PFSK-1 (cell line): ENCODE data around the gene BAG5.

Experiments
- FOXP2 ChIP-seq: optimal IDR thresholded peaks from 2 replicates; pipeline ENCODE3; 2011; ENCODE audit warnings: borderline replicate concordance, control low read depth, inconsistent platforms; ENCODE audit not compliant: insufficient read depth; ENCODE audit errors: extremely low read length, extremely low read depth
- POLR2AphosphoS5 ChIP-seq: IDR thresholded peaks from 2 replicates; pipeline ENCODE4 v1.6.1; 2012; ENCODE audit warnings: low read depth, mild to moderate bottlenecking, control low read depth, low read length, moderate library complexity
- SIN3A ChIP-seq: IDR thresholded peaks from 2 replicates; pipeline ENCODE4 v1.6.1; 2012; ENCODE audit warnings: mild to moderate bottlenecking, low read length, moderate library complexity, borderline replicate concordance; ENCODE audit not compliant: insufficient read depth
- TAF1 ChIP-seq: IDR thresholded peaks from 2 replicates; pipeline ENCODE4 v1.6.1; 2012; ENCODE audit warnings: low read length, control low read depth, borderline replicate concordance; ENCODE audit not compliant: insufficient read depth
- TF ChIP-seq, protein P1 (sequence below), 2 experiments: IDR thresholded peaks; 2 replicates each; pipeline versions ENCODE4 v1.6.1 to v1.8.0; 2011 to 2012; ENCODE audit warnings: low read depth in 2 of 2, low read length in 2 of 2, control low read depth in 1 of 2, inconsistent platforms in 1 of 2, mild to moderate bottlenecking in 1 of 2, moderate library complexity in 1 of 2; ENCODE audit not compliant: insufficient read depth in 1 of 2

The BAG5 gene

DNA sequence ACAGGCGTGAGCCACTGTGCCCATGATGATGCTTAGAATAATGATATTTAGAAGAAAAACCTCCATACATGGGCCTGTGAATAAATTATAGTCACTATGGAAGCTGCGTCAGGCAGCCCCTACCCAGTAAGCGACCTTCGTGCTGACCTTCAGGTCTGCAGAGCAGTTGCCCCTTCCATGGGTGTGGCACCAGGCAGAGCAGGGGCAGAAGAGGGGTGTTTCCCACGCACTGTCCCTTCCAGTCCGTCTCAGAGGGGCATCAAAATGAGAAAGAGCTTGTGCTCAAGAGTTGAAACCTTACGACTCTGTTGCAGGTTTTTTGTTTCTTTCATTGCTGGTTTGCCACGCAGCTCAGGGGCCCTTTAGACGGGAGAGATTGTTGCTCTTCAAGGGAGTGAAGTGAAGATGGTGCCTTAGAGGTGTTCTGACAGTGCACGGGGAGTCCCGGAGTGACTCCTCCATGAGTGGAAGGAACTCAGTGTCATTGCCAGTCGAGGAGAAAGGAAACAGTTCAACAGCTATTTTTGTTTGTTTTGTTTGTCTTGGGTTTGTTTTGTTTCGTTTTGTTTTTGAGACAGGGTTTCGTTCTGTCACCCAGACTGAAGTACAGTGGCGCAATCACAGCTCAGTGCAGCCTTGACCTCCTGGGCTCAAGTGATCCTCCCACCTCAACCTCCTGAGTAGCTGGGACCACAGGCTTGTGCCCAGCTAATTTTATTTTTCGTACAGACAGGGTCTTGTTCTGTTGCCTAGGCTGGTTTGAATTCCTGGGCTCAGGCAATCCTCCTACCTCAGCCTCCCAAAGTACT lies 53.7 kb downstream of the BAG5 start:
- no peak for TF ChIP-seq TAF1
- TF ChIP-seq FOXP2, result no peak
- no peak for TF ChIP-seq POLR2AphosphoS5
- no peak for TF ChIP-seq SIN3A

DNA sequence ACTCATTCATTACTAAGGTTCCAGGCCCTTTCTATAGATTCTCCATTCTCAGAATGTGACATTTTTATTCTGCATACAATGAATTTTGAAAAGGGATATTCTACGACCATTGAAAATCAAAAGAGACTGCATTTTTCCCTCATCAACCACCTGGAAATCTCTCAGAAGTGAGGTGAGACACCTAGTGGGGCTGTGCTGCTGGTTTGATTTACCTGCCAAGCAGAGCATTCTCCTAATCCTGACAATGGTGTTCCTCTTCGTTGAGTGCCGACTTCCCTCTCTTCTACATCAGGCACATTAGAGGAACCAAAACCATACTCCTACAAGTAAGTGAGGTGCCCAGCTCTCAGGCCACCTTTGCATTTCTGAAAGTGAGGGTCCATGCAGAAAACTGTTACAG lies 54.7 kb downstream of the BAG5 start:
- TF ChIP-seq, protein P1, sequence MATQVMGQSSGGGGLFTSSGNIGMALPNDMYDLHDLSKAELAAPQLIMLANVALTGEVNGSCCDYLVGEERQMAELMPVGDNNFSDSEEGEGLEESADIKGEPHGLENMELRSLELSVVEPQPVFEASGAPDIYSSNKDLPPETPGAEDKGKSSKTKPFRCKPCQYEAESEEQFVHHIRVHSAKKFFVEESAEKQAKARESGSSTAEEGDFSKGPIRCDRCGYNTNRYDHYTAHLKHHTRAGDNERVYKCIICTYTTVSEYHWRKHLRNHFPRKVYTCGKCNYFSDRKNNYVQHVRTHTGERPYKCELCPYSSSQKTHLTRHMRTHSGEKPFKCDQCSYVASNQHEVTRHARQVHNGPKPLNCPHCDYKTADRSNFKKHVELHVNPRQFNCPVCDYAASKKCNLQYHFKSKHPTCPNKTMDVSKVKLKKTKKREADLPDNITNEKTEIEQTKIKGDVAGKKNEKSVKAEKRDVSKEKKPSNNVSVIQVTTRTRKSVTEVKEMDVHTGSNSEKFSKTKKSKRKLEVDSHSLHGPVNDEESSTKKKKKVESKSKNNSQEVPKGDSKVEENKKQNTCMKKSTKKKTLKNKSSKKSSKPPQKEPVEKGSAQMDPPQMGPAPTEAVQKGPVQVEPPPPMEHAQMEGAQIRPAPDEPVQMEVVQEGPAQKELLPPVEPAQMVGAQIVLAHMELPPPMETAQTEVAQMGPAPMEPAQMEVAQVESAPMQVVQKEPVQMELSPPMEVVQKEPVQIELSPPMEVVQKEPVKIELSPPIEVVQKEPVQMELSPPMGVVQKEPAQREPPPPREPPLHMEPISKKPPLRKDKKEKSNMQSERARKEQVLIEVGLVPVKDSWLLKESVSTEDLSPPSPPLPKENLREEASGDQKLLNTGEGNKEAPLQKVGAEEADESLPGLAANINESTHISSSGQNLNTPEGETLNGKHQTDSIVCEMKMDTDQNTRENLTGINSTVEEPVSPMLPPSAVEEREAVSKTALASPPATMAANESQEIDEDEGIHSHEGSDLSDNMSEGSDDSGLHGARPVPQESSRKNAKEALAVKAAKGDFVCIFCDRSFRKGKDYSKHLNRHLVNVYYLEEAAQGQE (IDR thresholded peaks at IDR 0.05; ENCODE audit: insufficient read depth in 1 of 2, low read depth in 2 of 2, low read length in 2 of 2), result no peak
- no peak for TF ChIP-seq FOXP2
- TF ChIP-seq SIN3A, result no peak
- no peak for TF ChIP-seq TAF1
- TF ChIP-seq POLR2AphosphoS5, result no peak
